Osteoblast (primary cell): ENCODE results near the gene PRKCQ. TPM values are rescaled to one million over a fixed set of nuclear protein-coding genes. Genes with fewer than 3 reads are reported as not detected.

Experiments used
- DNase-seq: peaks from one replicate; pipeline ENCODE4 v3.0.0; 2011; ENCODE audit warnings: low spot score, mixed read lengths; ENCODE audit not compliant: insufficient read length; ENCODE audit errors: missing footprints
- H2AFZ ChIP-seq: 2 replicates; pipeline ENCODE4 v1.6.0; 2011; ENCODE audit warnings: mild to moderate bottlenecking, low read length
- H3K27ac ChIP-seq: 2 replicates; pipeline ENCODE4 v1.5.1; 2011; ENCODE audit warnings: mild to moderate bottlenecking, low read depth, low read length, moderate library complexity
- H3K27me3 ChIP-seq: 2 replicates; pipeline ENCODE4 v1.6.0; 2012; ENCODE audit warnings: mild to moderate bottlenecking, control low read depth, inconsistent platforms, low read length, moderate library complexity; ENCODE audit not compliant: insufficient read depth
- H3K36me3 ChIP-seq: 2 replicates; pipeline ENCODE4 v1.5.1; 2011; ENCODE audit warnings: mild to moderate bottlenecking, low read length, control low read depth, moderate library complexity; ENCODE audit not compliant: insufficient read depth
- H3K4me1 ChIP-seq: 2 replicates; pipeline ENCODE4 v1.5.1; 2011; ENCODE audit warnings: mild to moderate bottlenecking, low read length, control low read depth, moderate library complexity; ENCODE audit not compliant: insufficient read depth
- H3K4me2 ChIP-seq: 2 replicates; pipeline ENCODE4 v1.6.0; 2011; ENCODE audit warnings: mild to moderate bottlenecking, low read length; ENCODE audit not compliant: insufficient read depth
- H3K4me3 ChIP-seq: fragments of 200-600 bp; sonication (generic); 3 replicates; pipeline ENCODE4 v1.5.1; 2012; ENCODE audit warnings: mild to moderate bottlenecking, low read length, inconsistent platforms; ENCODE audit not compliant: insufficient read depth
- H3K79me2 ChIP-seq: 2 replicates; pipeline ENCODE4 v1.6.0; 2012; ENCODE audit warnings: mild to moderate bottlenecking, low read length, control low read depth, inconsistent platforms; ENCODE audit not compliant: insufficient read depth
- H3K9me3 ChIP-seq: 2 replicates; pipeline ENCODE4 v1.5.1; 2011; ENCODE audit warnings: low read depth, low read length, control low read depth
- H4K20me1 ChIP-seq: 2 replicates; pipeline ENCODE4 v1.6.0; 2012; ENCODE audit warnings: mild to moderate bottlenecking, low read length, control low read depth; ENCODE audit not compliant: insufficient read depth
- total RNA-seq: library from RNA; depleted of rRNA; stranded (reverse); fragments of >200 nt; gene quantifications from 2 replicates; pipeline ENCODE4 v1.2.3, GENCODE V29; 2012
- TF ChIP-seq, protein P1 (sequence below): IDR thresholded peaks from 2 replicates; pipeline ENCODE4 v1.5.1; 2011; ENCODE audit warnings: mild to moderate bottlenecking, low read depth, low read length, moderate library complexity; ENCODE audit errors: extremely low read depth

PRKCQ gene
- total RNA-seq, 1 donor = not detected

DNA sequence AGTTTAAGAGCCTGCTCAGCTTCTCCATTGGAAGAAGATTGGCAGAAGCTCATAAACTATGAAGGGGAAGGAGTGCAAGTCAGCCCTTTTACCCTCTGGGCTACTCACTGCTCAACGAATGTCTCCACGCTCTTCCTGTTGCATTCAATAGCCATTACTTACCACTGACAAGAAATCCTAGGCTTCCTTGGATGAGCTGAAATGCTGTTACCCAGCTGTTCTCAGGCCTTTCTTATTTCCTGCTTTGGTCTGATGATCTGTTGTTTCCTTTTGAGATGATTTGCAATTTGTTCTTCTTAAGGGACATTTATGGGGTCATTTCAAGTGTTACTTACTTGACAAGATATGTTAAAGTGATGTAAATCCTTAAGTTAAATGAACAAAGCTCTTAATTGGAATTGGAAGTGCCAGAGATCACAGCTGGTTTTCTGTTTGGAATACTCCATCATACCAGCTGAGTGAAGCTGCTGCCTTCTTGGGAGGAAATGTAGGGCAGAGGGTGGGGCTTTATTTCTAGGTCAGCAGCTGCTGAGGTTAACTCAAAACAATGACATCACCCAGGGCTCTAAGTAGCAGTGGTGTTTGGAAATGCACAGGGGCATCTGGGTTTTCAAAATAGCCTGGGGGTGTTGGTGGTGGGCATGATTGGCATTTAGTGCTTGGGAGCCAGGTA is 170.0 kb downstream of the PRKCQ start:
- Histone ChIP-seq H3K4me2 (no peak overlapping the region), H3K4me1 (no peaks in the 10 kb centered on the region), H3K79me2 (no peaks in the 10 kb centered on the region), H4K20me1 (no peaks in the 10 kb centered on the region), H2AFZ (peak overlapping the region; percentile 2), H3K27me3 (peaks cover 2% of the 10 kb centered on the region), H3K27ac (no peak overlapping the region), H3K36me3 (no peaks in the 10 kb centered on the region), H3K9me3 (no peaks in the 10 kb centered on the region), H3K4me3 (no peak overlapping the region)
- no peak for DNase-seq
- TF ChIP-seq, protein P1, sequence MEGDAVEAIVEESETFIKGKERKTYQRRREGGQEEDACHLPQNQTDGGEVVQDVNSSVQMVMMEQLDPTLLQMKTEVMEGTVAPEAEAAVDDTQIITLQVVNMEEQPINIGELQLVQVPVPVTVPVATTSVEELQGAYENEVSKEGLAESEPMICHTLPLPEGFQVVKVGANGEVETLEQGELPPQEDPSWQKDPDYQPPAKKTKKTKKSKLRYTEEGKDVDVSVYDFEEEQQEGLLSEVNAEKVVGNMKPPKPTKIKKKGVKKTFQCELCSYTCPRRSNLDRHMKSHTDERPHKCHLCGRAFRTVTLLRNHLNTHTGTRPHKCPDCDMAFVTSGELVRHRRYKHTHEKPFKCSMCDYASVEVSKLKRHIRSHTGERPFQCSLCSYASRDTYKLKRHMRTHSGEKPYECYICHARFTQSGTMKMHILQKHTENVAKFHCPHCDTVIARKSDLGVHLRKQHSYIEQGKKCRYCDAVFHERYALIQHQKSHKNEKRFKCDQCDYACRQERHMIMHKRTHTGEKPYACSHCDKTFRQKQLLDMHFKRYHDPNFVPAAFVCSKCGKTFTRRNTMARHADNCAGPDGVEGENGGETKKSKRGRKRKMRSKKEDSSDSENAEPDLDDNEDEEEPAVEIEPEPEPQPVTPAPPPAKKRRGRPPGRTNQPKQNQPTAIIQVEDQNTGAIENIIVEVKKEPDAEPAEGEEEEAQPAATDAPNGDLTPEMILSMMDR = no peak

DNA sequence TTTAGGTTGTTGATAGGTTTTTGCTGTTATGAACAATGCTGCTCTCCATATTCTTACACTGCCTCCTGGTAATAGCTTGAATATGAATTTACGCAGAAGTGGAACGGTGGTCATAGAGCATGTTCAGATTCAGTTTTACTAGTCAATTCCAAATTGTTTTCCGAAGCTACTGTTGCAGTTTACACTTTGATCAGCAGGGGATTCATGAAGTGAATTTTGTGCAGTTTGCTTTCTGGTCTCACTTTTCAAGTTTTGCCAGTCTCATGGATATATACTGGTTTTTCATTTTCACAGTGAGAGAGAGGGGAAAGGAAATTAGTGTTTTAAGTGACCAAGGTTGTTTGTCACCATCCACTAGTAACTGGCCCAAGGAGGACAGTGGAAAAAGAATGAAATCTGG is 171.3 kb downstream of the PRKCQ start:
- Histone ChIP-seq H2AFZ (no peak overlapping the region), H3K4me3 (no peak overlapping the region), H3K36me3 (no peaks in the 10 kb centered on the region), H3K27ac (no peak overlapping the region), H3K79me2 (no peaks in the 10 kb centered on the region), H4K20me1 (no peaks in the 10 kb centered on the region), H3K9me3 (no peaks in the 10 kb centered on the region), H3K4me2 (no peak overlapping the region), H3K27me3 (peaks cover 4% of the 10 kb centered on the region), H3K4me1 (no peaks in the 10 kb centered on the region)
- TF ChIP-seq, protein P1 = peak; percentile 20
- DNase-seq = no peak

DNA sequence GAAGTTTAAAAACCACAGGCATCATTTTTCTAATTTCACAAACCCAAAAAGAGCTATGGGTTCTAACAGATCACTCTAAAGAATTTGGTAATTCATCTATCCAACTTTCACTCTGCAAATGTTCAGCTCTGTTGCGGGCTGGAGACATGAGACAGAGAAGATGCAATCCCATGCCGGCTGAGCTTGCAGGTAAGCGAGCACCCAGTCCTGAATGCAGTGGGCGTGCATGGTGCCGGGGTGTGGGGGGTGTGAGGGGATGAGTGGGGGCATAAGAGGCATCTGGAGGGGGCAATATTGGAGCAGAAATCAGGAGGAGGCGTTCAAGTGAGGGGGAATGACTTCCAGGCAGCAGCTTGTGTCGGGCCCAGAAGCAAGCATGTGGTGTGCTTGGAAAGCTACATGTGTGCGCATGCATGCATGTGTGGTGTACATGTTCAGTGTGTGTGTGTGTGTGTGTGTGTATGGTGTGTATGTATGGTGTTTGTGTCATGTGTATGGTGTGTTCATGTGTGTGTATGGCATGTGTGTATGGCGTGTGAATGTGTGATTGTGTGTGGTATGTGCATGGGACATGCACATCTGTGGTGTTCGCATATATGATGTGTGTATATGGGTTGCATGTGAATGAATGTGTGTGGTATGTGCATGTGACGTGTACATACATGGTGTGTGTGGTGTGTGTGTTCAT is 172.9 kb downstream of the PRKCQ start:
- Histone ChIP-seq H3K4me3 (no peak overlapping the region), H3K27ac (no peak overlapping the region), H3K4me1 (no peaks in the 10 kb centered on the region), H3K36me3 (no peaks in the 10 kb centered on the region), H3K4me2 (no peak overlapping the region), H3K79me2 (no peaks in the 10 kb centered on the region), H2AFZ (no peak overlapping the region), H3K27me3 (peaks cover 16% of the 10 kb centered on the region), H3K9me3 (no peaks in the 10 kb centered on the region), H4K20me1 (no peaks in the 10 kb centered on the region)
- no peak for DNase-seq
- TF ChIP-seq, protein P1 = no peak

DNA sequence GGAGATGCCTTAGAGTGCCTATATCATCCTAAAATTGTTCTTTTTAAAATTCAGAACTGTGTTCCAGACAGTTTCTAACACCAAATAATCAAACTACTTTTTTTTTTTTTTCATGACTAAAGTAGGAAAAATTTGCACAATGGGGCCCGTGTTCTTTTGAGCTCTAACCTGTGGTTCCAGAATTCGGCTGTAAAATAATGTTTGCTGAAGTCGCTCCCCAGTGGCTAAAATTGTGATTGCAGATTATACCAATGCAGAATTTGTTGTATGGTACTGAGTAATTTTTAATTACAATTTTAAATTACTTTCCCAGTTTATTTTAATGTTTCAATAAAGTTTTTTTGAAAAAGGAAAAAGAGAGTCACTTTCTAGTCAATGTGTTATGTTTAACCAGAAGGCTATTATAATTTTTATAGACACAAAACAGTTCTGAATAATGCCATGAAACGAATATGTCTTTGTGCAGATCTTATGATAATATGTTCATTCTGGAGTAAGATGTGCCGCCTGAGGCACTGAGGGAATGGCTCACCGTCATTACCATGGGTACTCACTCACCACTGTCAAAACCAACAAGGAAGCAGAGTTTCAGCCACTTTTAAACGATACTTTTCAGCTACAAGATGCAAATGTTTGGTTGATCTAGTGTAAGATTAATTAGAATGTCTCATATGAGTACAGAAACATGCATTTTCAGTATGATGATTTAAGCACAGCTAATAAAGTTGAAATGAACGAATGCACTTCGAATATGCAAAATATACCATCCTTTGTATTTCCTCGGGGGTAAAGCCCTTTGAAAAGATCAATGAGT is 173.6 kb downstream of the PRKCQ start:
- Histone ChIP-seq H2AFZ (no peak overlapping the region), H3K4me3 (no peak overlapping the region), H3K4me1 (no peaks in the 10 kb centered on the region), H3K4me2 (no peak overlapping the region), H3K79me2 (no peaks in the 10 kb centered on the region), H3K27me3 (peaks cover 16% of the 10 kb centered on the region), H4K20me1 (no peaks in the 10 kb centered on the region), H3K9me3 (no peaks in the 10 kb centered on the region), H3K27ac (no peak overlapping the region), H3K36me3 (no peaks in the 10 kb centered on the region)
- TF ChIP-seq, protein P1 = peak; percentile 58
- no peak for DNase-seq
